Measurements from ENCODE around the gene IL17B. TPM values are rescaled to one million over a fixed set of nuclear protein-coding genes. Genes with fewer than 3 reads are reported as not detected.
A peak's percentile ranks its signal among the peaks of the same experiment; 100 is the strongest.

IL17B gene
- total and polyA plus RNA-seq, 9 of the 15 experiments (the other 6 are each of a cell fraction or from before 2014, with no cell fraction given) = 0.28 to 2.6 (median 0.53) TPM; not detected in 2

GRCh38 chr5:149357370-149358293 lies 21.5 kb downstream of the IL17B start, which contains the start of gene PCYOX1L (continued):
- TF ChIP-seq ARID4B (CRISPR knock-in tag; IDR thresholded peaks at IDR 0.05) (0 out of 2 replicates have a peak, but pooled peaks have one; percentile 37), CAMTA2 (CRISPR knock-in tag; conservative IDR thresholded peaks at IDR 0.05) (no peak), ZNF277 (CRISPR knock-in tag; IDR thresholded peaks at IDR 0.05; ENCODE audit: borderline replicate concordance) (no peak), ZNF197 (CRISPR knock-in tag; IDR thresholded peaks at IDR 0.05; ENCODE audit: low read depth) (no peak), ZNF785 (CRISPR knock-in tag; IDR thresholded peaks at IDR 0.05) (no peak), ZNF121 (CRISPR knock-in tag; conservative IDR thresholded peaks at IDR 0.05) (no peak), DMBX1 (CRISPR knock-in tag; IDR thresholded peaks at IDR 0.05; ENCODE audit: borderline replicate concordance) (no peak), ZSCAN32 (CRISPR knock-in tag; IDR thresholded peaks at IDR 0.05) (no peak), E2F8 (IDR thresholded peaks at IDR 0.05; ENCODE audit: low read depth, partially characterized antibody) (no peak), MTF1 (CRISPR knock-in tag; IDR thresholded peaks at IDR 0.05; ENCODE audit: borderline replicate concordance) (no peak), CBX8 (IDR thresholded peaks at IDR 0.05; ENCODE audit: borderline replicate concordance, extremely low read depth, low read depth, low read length, poor library complexity, severe bottlenecking) (no peak), PTBP1 (IDR thresholded peaks at IDR 0.05; ENCODE audit: low read depth, low read length) (no peak), TRIM24 (IDR thresholded peaks at IDR 0.05) (no peak), MECOM (CRISPR knock-in tag; IDR thresholded peaks at IDR 0.05) (no peak)

All from K562 (cell line).